Hepatocyte (in vitro differentiated cells): ENCODE results near the gene VPS9D1. TPM values are rescaled to one million over a fixed set of nuclear protein-coding genes. Genes with fewer than 3 reads are reported as not detected.

ENCODE experiments used
- DNase-seq: peaks from one replicate; pipeline ENCODE4 v3.0.0-alpha.2; 2016; ENCODE audit warnings: low spot score
- H2AFZ ChIP-seq: fragments of 200-600 bp; sonication (generic); 2 replicates; pipeline ENCODE4 v1.6.0; 2016; ENCODE audit warnings: antibody characterized with exemption, mild to moderate bottlenecking
- H3K27ac ChIP-seq: fragments of 200-600 bp; sonication (generic); 2 replicates; pipeline ENCODE4 v1.5.1; 2016; ENCODE audit warnings: mild to moderate bottlenecking
- H3K27me3 ChIP-seq: fragments of 200-600 bp; sonication (generic); 2 replicates; pipeline ENCODE4 v1.6.1; 2016
- H3K36me3 ChIP-seq: fragments of 200-600 bp; sonication (generic); replicated peaks from 2 replicates; pipeline ENCODE4 v1.5.1; 2016; ENCODE audit warnings: low read depth; ENCODE audit not compliant: insufficient read depth
- H3K4me1 ChIP-seq: fragments of 200-600 bp; sonication (generic); 2 replicates; pipeline ENCODE4 v1.5.1; 2016; ENCODE audit warnings: mild to moderate bottlenecking, moderate library complexity; ENCODE audit not compliant: insufficient read depth
- H3K4me2 ChIP-seq: fragments of 200-600 bp; sonication (generic); 2 replicates; pipeline ENCODE4 v1.6.0; 2016
- H3K4me3 ChIP-seq: fragments of 200-600 bp; sonication (generic); 2 replicates; pipeline ENCODE4 v1.5.1; 2016; ENCODE audit warnings: mild to moderate bottlenecking
- H3K79me2 ChIP-seq: fragments of 200-600 bp; sonication (generic); 2 replicates; pipeline ENCODE4 v1.6.0; 2017; ENCODE audit warnings: mild to moderate bottlenecking
- H3K9me2 ChIP-seq: fragments of 200-600 bp; sonication (generic); replicated peaks from 2 replicates; pipeline ENCODE4 v1.6.0; 2017; ENCODE audit warnings: mild to moderate bottlenecking; ENCODE audit not compliant: insufficient read depth
- H3K9me3 ChIP-seq: fragments of 200-600 bp; sonication (generic); 2 replicates; pipeline ENCODE4 v1.5.1; 2016; ENCODE audit warnings: low read depth, mild to moderate bottlenecking
- H4K20me1 ChIP-seq: fragments of 200-600 bp; sonication (generic); 2 replicates; pipeline ENCODE4 v1.6.0; 2016; ENCODE audit warnings: mild to moderate bottlenecking; ENCODE audit not compliant: insufficient read depth, poor library complexity, severe bottlenecking
- EZH2 ChIP-seq: fragments of 200-600 bp; sonication (generic); IDR thresholded peaks from 2 replicates; pipeline ENCODE4 v1.6.1; 2016; ENCODE audit warnings: antibody characterized with exemption, mild to moderate bottlenecking, borderline replicate concordance
- EZH2phosphoT487 ChIP-seq: fragments of 200-600 bp; sonication (generic); IDR thresholded peaks from one replicate; pipeline ENCODE4 v1.6.1; 2018; ENCODE audit warnings: antibody characterized with exemption, mild to moderate bottlenecking, low read depth, moderate library complexity; ENCODE audit not compliant: unreplicated experiment, severe bottlenecking
- whole genome bisulfite sequencing: methylation state at CpG from one replicate; pipeline ENCODE4 v1.1.6; 2016; ENCODE audit warnings: low lambda C conversion rate; ENCODE audit errors: missing lambda C conversion rate; 5-methylcytosine and 5-hydroxymethylcytosine counted together
- polyA plus RNA-seq: library from polyadenylated mRNA; unstranded; fragments of >200 nt; fragmentation: Nextera tagmentation; extraction: Ambion mirVana; gene quantifications from 2 replicates; pipeline ENCODE4 v1.2.1, GENCODE V29; 2016
- total RNA-seq: library from RNA; depleted of rRNA; stranded (reverse); fragments of >200 nt; gene quantifications from 2 replicates; pipeline ENCODE4 v1.2.3, GENCODE V29; 2014
- TF ChIP-seq, protein P1 (sequence below): fragments of 200-600 bp; sonication (generic); IDR thresholded peaks from 2 replicates; pipeline ENCODE4 v1.5.1; 2016; ENCODE audit warnings: antibody characterized with exemption, mild to moderate bottlenecking; ENCODE audit not compliant: poor library complexity

VPS9D1 gene
- total and polyA plus RNA-seq, 2 experiments from 2014 or later, result 13.8 to 25.5 TPM

DNA sequence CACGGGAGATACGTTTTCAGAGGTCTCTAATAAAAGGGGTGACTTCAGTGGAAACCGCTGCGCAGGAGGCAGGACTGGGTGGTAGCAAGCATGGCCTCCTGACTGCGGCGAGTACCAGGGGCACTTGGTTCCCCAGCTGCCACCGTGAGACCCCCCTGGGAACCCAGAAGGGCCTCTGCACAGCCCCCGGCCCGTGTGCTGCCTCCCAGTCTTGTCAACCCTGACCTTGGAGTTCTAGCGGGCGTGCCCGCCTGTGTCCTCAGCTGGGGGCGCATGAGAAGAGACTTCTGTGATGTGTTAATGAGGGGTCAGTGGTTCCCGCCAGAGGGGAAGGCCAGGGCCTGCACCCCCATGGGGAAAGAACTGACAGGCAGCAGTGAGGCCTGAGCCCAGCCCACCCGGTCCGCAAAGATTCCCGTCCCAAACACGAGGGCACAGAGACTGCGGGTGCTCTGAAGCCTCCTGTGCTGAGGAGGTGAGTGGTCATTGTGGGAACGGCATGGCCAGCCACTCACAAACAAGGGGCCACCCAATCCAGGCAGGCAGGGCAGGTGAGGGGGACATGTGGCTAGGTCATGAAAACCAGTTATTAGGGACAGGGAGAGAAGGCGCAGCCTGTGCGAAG, 10.0 kb upstream of the VPS9D1 start:
- H3K27ac ChIP-seq, result no peak overlapping the region
- H3K36me3 ChIP-seq, result no peaks in the 10 kb centered on the region
- no peak for TF ChIP-seq EZH2
- TF ChIP-seq, protein P1, sequence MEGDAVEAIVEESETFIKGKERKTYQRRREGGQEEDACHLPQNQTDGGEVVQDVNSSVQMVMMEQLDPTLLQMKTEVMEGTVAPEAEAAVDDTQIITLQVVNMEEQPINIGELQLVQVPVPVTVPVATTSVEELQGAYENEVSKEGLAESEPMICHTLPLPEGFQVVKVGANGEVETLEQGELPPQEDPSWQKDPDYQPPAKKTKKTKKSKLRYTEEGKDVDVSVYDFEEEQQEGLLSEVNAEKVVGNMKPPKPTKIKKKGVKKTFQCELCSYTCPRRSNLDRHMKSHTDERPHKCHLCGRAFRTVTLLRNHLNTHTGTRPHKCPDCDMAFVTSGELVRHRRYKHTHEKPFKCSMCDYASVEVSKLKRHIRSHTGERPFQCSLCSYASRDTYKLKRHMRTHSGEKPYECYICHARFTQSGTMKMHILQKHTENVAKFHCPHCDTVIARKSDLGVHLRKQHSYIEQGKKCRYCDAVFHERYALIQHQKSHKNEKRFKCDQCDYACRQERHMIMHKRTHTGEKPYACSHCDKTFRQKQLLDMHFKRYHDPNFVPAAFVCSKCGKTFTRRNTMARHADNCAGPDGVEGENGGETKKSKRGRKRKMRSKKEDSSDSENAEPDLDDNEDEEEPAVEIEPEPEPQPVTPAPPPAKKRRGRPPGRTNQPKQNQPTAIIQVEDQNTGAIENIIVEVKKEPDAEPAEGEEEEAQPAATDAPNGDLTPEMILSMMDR, result no peak
- no peak for TF ChIP-seq EZH2phosphoT487
- no peaks in the 10 kb centered on the region for H3K9me2 ChIP-seq
- H3K4me2 ChIP-seq, result no peak overlapping the region
- H4K20me1 ChIP-seq, result no peaks in the 10 kb centered on the region
- H3K79me2 ChIP-seq, result no peaks in the 10 kb centered on the region
- 94% methylated on average over 20 of the region's 22 CpGs for WGBS
- no peaks in the 10 kb centered on the region for H3K9me3 ChIP-seq
- no peak for DNase-seq
- no peaks in the 10 kb centered on the region for H3K27me3 ChIP-seq
- H3K4me3 ChIP-seq, result no peak overlapping the region
- no peak overlapping the region for H2AFZ ChIP-seq
- H3K4me1 ChIP-seq, result no peaks in the 10 kb centered on the region

DNA sequence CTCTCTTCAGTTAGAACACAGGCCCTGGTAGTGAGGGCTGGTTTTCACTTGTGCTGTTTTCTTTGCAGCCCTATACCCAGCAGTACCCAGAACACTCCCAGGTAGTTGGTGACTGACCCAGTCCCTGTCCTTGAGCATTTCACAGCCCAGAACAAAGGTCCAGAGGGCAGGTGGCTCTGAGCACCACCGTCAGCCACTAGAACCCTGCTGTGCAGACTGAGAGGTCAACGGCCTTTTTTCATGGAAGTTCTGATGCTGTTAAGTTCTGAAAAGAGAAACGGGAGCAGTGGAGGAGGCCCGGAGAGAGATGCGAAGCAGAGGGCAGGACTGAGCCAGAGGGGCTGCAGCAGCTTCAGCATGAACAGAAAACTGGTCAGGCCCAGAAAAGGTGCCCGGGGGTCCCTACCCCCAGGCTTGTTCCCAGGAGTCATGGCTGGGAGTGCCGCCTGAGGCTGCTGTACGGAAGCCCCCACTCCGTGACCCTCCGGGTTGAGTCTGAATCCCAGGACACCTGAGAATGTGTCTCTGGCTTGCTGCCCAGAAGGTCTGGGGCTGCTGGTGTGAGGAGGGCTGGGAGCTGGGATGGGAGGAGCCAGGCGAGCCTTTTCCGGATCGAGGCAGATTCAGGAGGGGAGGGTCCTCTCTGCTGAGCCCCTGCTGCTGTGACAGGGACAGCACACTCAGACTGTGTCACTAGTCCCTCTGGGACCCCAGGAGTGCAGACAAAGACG, 9.3 kb upstream of the VPS9D1 start:
- H3K27me3 ChIP-seq, result no peaks in the 10 kb centered on the region
- no peak overlapping the region for H3K4me3 ChIP-seq
- WGBS, result 61% methylated on average over 14 of the region's 14 CpGs
- no peak overlapping the region for H3K4me2 ChIP-seq
- no peaks in the 10 kb centered on the region for H3K9me2 ChIP-seq
- H3K9me3 ChIP-seq, result no peaks in the 10 kb centered on the region
- TF ChIP-seq, protein P1, result no peak
- TF ChIP-seq EZH2phosphoT487, result no peak
- no peak for TF ChIP-seq EZH2
- DNase-seq, result no peak
- H2AFZ ChIP-seq, result no peak overlapping the region
- peaks cover 4% of the 10 kb centered on the region for H4K20me1 ChIP-seq
- no peaks in the 10 kb centered on the region for H3K4me1 ChIP-seq
- H3K79me2 ChIP-seq, result no peaks in the 10 kb centered on the region
- H3K36me3 ChIP-seq, result no peaks in the 10 kb centered on the region
- no peak overlapping the region for H3K27ac ChIP-seq

DNA sequence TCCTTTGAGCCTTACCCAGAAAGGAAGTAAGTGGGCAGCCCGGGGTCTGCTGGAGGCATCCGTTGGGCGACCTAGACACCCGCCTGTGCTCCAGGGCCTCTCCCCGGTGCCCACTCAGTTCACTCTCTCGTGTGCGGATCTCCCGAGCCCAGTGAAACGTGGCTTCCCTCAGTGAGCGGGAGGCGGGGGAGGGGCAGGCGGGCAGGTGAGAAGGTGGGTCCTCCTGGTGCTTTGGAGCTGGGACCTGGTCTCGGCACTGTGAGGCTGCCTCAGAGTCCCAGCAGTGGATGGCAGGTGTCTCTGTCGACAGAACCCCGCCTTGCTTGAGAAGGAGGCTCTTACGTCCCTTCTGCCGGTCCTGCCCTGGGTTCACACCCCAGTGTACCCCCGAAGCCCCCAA, 8.6 kb upstream of the VPS9D1 start:
- Histone ChIP-seq H3K4me3 (no peak overlapping the region), H3K4me1 (no peaks in the 10 kb centered on the region), H3K27ac (no peak overlapping the region), H3K9me3 (no peaks in the 10 kb centered on the region), H3K9me2 (no peaks in the 10 kb centered on the region), H3K79me2 (peaks cover 3% of the 10 kb centered on the region), H2AFZ (no peak overlapping the region), H3K36me3 (no peaks in the 10 kb centered on the region), H4K20me1 (peaks cover 4% of the 10 kb centered on the region), H3K27me3 (no peaks in the 10 kb centered on the region), H3K4me2 (no peak overlapping the region)
- no peak for DNase-seq
- TF ChIP-seq EZH2phosphoT487, result no peak
- TF ChIP-seq, protein P1, result no peak
- no peak for TF ChIP-seq EZH2
- WGBS, result 95% methylated on average over 14 of the region's 18 CpGs
